GM12873 (cell line): ENCODE results near the gene ZFAND6.

ENCODE experiments used
- CTCF ChIP-seq: IDR thresholded peaks from 2 replicates; pipeline ENCODE4 v1.5.1; 2012; ENCODE audit warnings: low read depth, mild to moderate bottlenecking, moderate library complexity, low read length, control low read depth; ENCODE audit not compliant: insufficient read depth; ENCODE audit errors: missing control alignments

The ZFAND6 gene

GRCh38 chr15:80153900-80154299 is 94.4 kb downstream of the ZFAND6 start:
- no peak for TF ChIP-seq CTCF

GRCh38 chr15:80154336-80154735 is 94.9 kb downstream of the ZFAND6 start:
- no peak for TF ChIP-seq CTCF

- TF ChIP-seq CTCF, result no peak
Observed at GRCh38 chr15:80155001-80155377, 95.5 kb downstream of the ZFAND6 start.

- no peak for TF ChIP-seq CTCF
Observed at GRCh38 chr15:80156176-80156720, 96.8 kb downstream of the ZFAND6 start.

- no peak for TF ChIP-seq CTCF
Observed at GRCh38 chr15:80157215-80157614, 97.7 kb downstream of the ZFAND6 start.

GRCh38 chr15:80159301-80159700 is 99.8 kb downstream of the ZFAND6 start:
- TF ChIP-seq CTCF, result no peak

GRCh38 chr15:80159811-80160569 is 100.5 kb downstream of the ZFAND6 start:
- no peak for TF ChIP-seq CTCF
